ENCODE results near the gene MYO9B. TPM values are rescaled to one million over a fixed set of nuclear protein-coding genes. Genes with fewer than 3 reads are reported as not detected.

The MYO9B gene
- total and polyA plus RNA-seq, 2 experiments from 2014 or later: 20.1 to 71.8 TPM

DNA sequence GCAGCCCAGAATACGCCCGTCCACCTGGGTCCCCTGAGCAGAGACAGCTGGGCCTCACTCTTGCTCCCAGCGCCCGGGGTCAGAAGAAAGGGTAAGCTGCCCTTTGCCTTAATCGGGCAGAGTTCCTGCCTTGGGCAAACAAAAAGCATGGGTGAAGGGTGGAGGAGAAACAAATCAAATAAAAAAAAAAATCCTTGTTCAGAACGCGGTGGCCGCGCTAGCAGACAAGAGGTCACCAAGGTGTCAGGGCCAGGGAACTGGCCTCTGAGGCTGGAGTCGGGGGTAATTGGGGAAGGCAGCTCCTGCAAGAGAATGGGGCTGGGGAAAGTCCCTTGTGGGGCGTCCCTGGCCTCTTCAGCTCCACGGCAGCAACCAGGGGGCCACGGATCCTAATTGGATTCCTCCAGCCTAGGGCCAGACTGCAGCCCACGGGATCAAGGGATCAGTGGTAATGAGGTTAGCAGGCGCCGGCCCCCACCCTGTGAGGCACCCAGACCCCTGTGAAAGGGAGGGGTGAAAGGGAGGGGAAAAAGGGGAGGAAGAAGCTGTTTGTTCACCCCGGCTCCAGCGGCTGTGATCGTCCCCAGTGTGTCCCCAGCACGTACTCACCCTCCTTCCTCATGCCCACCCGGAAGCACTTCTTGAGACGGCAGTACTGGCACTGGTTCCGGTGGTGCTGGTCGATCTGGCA lies 164.6 kb downstream of the MYO9B start:
- H3K9me3 ChIP-seq (ENCODE audit: low read depth): no peaks in the 10 kb centered on the region
- no peaks in the 10 kb centered on the region for H3K27me3 ChIP-seq (replicated peaks; ENCODE audit: insufficient read depth)
- no peaks in the 10 kb centered on the region for H3K9me2 ChIP-seq (ENCODE audit: insufficient read depth)
- no peaks in the 10 kb centered on the region for H3K36me3 ChIP-seq (ENCODE audit: low read depth)
- H3K4me2 ChIP-seq (ENCODE audit: unreplicated experiment): no peak overlapping the region
- TF ChIP-seq EZH2 (IDR thresholded peaks at IDR 0.05; ENCODE audit: insufficient read depth, poor library complexity, severe bottlenecking): no peak
- H3K79me2 ChIP-seq (ENCODE audit: insufficient read depth): peaks cover 76% of the 10 kb centered on the region
- DNase-seq: no peak
- no peak overlapping the region for H3K27ac ChIP-seq
- H3K4me3 ChIP-seq: no peak overlapping the region
- no peak overlapping the region for H3K9ac ChIP-seq
- H3F3A ChIP-seq (ENCODE audit: insufficient read depth): 0 out of 2 replicates have a peak, but pooled peaks cover 3% of the 10 kb centered on the region
- no peak overlapping the region for H2AFZ ChIP-seq
- H3K4me1 ChIP-seq (ENCODE audit: insufficient read depth): 0 out of 2 replicates have a peak, but pooled peaks cover 16% of the 10 kb centered on the region
- 80 to 81% methylated on average over 23 to 24 of the region's 24 CpGs for WGBS, 2 experiments (ENCODE audit: low coverage in 1 of 2, low lambda C conversion rate in 2 of 2, missing lambda C conversion rate in 2 of 2)
- H4K20me1 ChIP-seq (ENCODE audit: insufficient read depth): no peaks in the 10 kb centered on the region
- in situ Hi-C loops (cut with MboI): no loop called here

GRCh38 chr19:17240826-17241399 lies 165.3 kb downstream of the MYO9B start:
- no peak overlapping the region for H3K9ac ChIP-seq
- 0 out of 2 replicates have a peak, but pooled peaks cover 3% of the 10 kb centered on the region for H3F3A ChIP-seq (ENCODE audit: insufficient read depth)
- H4K20me1 ChIP-seq (ENCODE audit: insufficient read depth): no peaks in the 10 kb centered on the region
- no peaks in the 10 kb centered on the region for H3K9me2 ChIP-seq (ENCODE audit: insufficient read depth)
- 97 to 99% methylated on average over 6 of the region's 6 CpGs for WGBS, 2 experiments (ENCODE audit: low coverage in 1 of 2, low lambda C conversion rate in 2 of 2, missing lambda C conversion rate in 2 of 2)
- no peak for DNase-seq
- H3K36me3 ChIP-seq (ENCODE audit: low read depth): no peaks in the 10 kb centered on the region
- peaks cover 75% of the 10 kb centered on the region for H3K79me2 ChIP-seq (ENCODE audit: insufficient read depth)
- H3K27me3 ChIP-seq (replicated peaks; ENCODE audit: insufficient read depth): no peaks in the 10 kb centered on the region
- H3K4me2 ChIP-seq (ENCODE audit: unreplicated experiment): no peak overlapping the region
- 0 out of 2 replicates have a peak, but pooled peaks cover 16% of the 10 kb centered on the region for H3K4me1 ChIP-seq (ENCODE audit: insufficient read depth)
- TF ChIP-seq EZH2 (IDR thresholded peaks at IDR 0.05; ENCODE audit: insufficient read depth, poor library complexity, severe bottlenecking) (no peak), EZH2phosphoT487 (IDR thresholded peaks at IDR 0.05; ENCODE audit: insufficient read depth, low read depth) (no peak)
- no peaks in the 10 kb centered on the region for H3K9me3 ChIP-seq (ENCODE audit: low read depth)
- no peak overlapping the region for H2AFZ ChIP-seq
- no peak overlapping the region for H3K4me3 ChIP-seq
- in situ Hi-C loops (cut with MboI): no loop called here
- H3K27ac ChIP-seq: no peak overlapping the region

- WGBS, 2 experiments (ENCODE audit: low coverage in 1 of 2, low lambda C conversion rate in 2 of 2, missing lambda C conversion rate in 2 of 2): 69 to 73% methylated on average over 8 of the region's 8 CpGs
- Histone ChIP-seq H3K27me3 (replicated peaks; ENCODE audit: insufficient read depth) (no peaks in the 10 kb centered on the region), H3K4me1 (ENCODE audit: insufficient read depth) (peaks cover 26% of the 10 kb centered on the region), H3K9me2 (ENCODE audit: insufficient read depth) (no peaks in the 10 kb centered on the region), H3K79me2 (ENCODE audit: insufficient read depth) (peaks cover 70% of the 10 kb centered on the region), H3K9me3 (ENCODE audit: low read depth) (no peaks in the 10 kb centered on the region), H3K27ac (peak overlapping the region; percentile 15; the same call in 1 of the 2 replicates), H3K4me2 (ENCODE audit: unreplicated experiment) (peak overlapping the region; percentile 94), H3K36me3 (ENCODE audit: low read depth) (no peaks in the 10 kb centered on the region), H2AFZ (no peak overlapping the region), H3K9ac (0 out of 2 replicates have a peak overlapping the region, but pooled peaks have one; percentile 79), H3K4me3 (peak overlapping the region; percentile 92), H4K20me1 (ENCODE audit: insufficient read depth) (no peaks in the 10 kb centered on the region), H3F3A (ENCODE audit: insufficient read depth) (0 out of 2 replicates have a peak, but pooled peaks cover 3% of the 10 kb centered on the region)
- in situ Hi-C loops (cut with MboI): no loop called here
- TF ChIP-seq EZH2 (IDR thresholded peaks at IDR 0.05; ENCODE audit: insufficient read depth, poor library complexity, severe bottlenecking) (no peak), EZH2phosphoT487 (IDR thresholded peaks at IDR 0.05; ENCODE audit: insufficient read depth, low read depth) (no peak)
- DNase-seq: no peak
Measured at GRCh38 chr19:17242431-17243208, 167.0 kb downstream of the MYO9B start.

DNA sequence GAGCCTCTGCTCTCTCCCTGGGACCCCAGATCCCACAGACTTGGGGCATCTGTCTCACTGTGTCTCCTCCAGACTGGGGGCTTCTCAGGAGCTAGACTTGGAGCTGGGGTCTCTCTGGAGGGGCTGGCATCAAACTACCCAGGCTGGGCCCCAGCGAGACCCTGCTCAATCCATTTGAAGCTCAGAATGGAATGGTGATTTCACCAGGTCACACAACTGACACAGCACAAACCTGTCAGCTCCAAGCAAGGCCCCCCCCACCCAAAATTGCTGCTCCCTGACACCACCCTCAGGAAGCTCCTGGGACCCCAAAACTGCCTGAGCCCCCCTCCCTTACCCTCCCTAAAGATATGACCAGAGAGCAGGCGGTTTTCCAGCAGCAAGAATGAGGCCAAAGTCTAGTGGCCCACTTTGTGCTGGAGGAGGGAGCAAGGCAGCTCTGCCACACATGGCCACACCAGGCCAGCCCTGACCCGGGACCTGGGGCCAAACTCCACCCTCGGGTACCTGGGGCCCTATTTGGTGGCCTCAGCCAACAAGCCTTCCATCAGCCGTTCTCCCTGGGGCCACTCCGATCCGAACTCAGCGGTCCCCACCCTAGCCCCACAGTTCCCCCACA lies 167.7 kb downstream of the MYO9B start:
- no peaks in the 10 kb centered on the region for H3K36me3 ChIP-seq (ENCODE audit: low read depth)
- no peak for DNase-seq
- H3F3A ChIP-seq (ENCODE audit: insufficient read depth): 0 out of 2 replicates have a peak, but pooled peaks cover 3% of the 10 kb centered on the region
- H2AFZ ChIP-seq: peak overlapping the region; percentile 71
- peaks cover 63% of the 10 kb centered on the region for H3K79me2 ChIP-seq (ENCODE audit: insufficient read depth)
- TF ChIP-seq EZH2 (IDR thresholded peaks at IDR 0.05; ENCODE audit: insufficient read depth, poor library complexity, severe bottlenecking) (no peak), EZH2phosphoT487 (IDR thresholded peaks at IDR 0.05; ENCODE audit: insufficient read depth, low read depth) (no peak)
- H3K4me1 ChIP-seq (ENCODE audit: insufficient read depth): peaks cover 26% of the 10 kb centered on the region
- 34 to 38% methylated on average over 6 of the region's 8 CpGs for WGBS, 2 experiments (ENCODE audit: low coverage in 1 of 2, low lambda C conversion rate in 2 of 2, missing lambda C conversion rate in 2 of 2)
- H4K20me1 ChIP-seq (ENCODE audit: insufficient read depth): no peaks in the 10 kb centered on the region
- no peaks in the 10 kb centered on the region for H3K9me2 ChIP-seq (ENCODE audit: insufficient read depth)
- H3K4me2 ChIP-seq (ENCODE audit: unreplicated experiment): peak overlapping the region; percentile 94
- H3K4me3 ChIP-seq: peak overlapping the region; percentile 92
- peak overlapping the region; percentile 79 for H3K9ac ChIP-seq
- H3K9me3 ChIP-seq (ENCODE audit: low read depth): no peaks in the 10 kb centered on the region
- H3K27me3 ChIP-seq (replicated peaks; ENCODE audit: insufficient read depth): no peaks in the 10 kb centered on the region
- H3K27ac ChIP-seq: peak overlapping the region; percentile 30
- in situ Hi-C loops (cut with MboI): no loop called here

All from GM23248 (cell line).